Mesothelial cell of epicardium (in vitro differentiated cells): Measurements from ENCODE around the gene LDLRAD4. TPM values are rescaled to one million over a fixed set of nuclear protein-coding genes. Genes with fewer than 3 reads are reported as not detected.

Source experiments
- DNase-seq, 2 experiments: peaks; one replicate each; pipeline ENCODE4 v3.0.0; 2021; ENCODE audit warnings: low spot score in 2 of 2; ENCODE audit not compliant: unreplicated experiment in 2 of 2
- H3K27ac Mint-ChIP-seq: 2 replicates; pipeline ENCODE4 v1.8.0; 2021; ENCODE audit warnings: mixed read lengths
- H3K27me3 Mint-ChIP-seq: 2 replicates; pipeline ENCODE4 v1.8.0; 2021; ENCODE audit warnings: low read depth, mixed read lengths
- H3K36me3 Mint-ChIP-seq: 2 replicates; pipeline ENCODE4 v1.8.0; 2021; ENCODE audit warnings: mixed read lengths
- H3K4me1 Mint-ChIP-seq: 2 replicates; pipeline ENCODE4 v1.8.0; 2021; ENCODE audit warnings: mixed read lengths
- H3K4me3 Mint-ChIP-seq: 2 replicates; pipeline ENCODE4 v1.8.0; 2021; ENCODE audit warnings: mild to moderate bottlenecking, moderate library complexity, mixed read lengths
- H3K9me3 Mint-ChIP-seq: 2 replicates; pipeline ENCODE4 v1.8.0; 2021; ENCODE audit warnings: mixed read lengths
- CTCF ChIP-seq: fragments of 200-600 bp; sonication (generic); IDR thresholded peaks from one replicate; pipeline ENCODE4 v1.5.0; 2021; ENCODE audit warnings: antibody characterized with exemption; ENCODE audit not compliant: unreplicated experiment
- total RNA-seq: library from RNA; stranded (reverse); gene quantifications from 3 replicates; pipeline ENCODE4 v1.2.1, GENCODE V29; 2021

The LDLRAD4 gene
- total RNA-seq, 1 donor from 2014 or later, result 29.7 TPM

- no peak for TF ChIP-seq CTCF
- DNase-seq, result no peak
- Mint-ChIP-seq H3K36me3 (peaks cover 13% of the 10 kb centered on the region), H3K9me3 (peaks cover 13% of the 10 kb centered on the region), H3K4me3 (peak overlapping the region; percentile 46), H3K27ac (peak overlapping the region; percentile 86), H3K4me1 (peaks cover 32% of the 10 kb centered on the region), H3K27me3 (peaks cover 10% of the 10 kb centered on the region)
Measured at GRCh38 chr18:13500227-13500865, 281.8 kb downstream of the LDLRAD4 start.

DNA sequence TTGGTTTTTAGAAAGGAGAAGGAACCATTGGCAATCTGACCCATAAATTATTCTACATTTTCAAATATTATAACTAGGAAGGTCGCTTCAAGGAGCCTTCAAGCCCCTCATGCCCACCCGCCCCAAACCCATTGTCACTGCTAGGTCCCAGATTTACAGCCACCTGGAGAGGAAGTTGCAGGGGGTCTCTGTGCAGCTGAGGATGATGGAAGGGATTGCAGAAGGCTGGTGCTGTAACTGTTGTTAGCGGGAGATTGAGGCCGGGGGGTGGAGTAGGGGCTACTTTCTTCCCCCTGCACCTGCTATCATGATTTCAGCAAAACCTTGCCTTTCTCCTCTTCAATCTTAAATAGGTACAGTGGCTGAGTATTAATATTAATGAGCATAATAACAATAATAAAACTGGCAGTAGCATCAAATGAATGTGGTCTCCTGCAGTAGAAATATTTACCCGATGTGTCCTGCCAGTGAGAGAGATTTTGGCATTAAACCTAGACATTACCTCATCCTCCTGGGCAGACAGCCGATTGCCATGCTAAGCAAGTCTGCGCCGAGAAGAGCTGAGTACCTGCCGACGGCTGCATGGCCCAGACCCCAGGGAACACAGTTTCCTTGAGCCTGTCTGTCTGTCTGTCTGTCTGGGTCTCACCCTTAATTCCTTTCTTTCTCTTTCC lies 282.4 kb downstream of the LDLRAD4 start:
- H3K36me3 Mint-ChIP-seq, result peaks cover 13% of the 10 kb centered on the region
- no peak for DNase-seq
- peaks cover 32% of the 10 kb centered on the region for H3K4me1 Mint-ChIP-seq
- peak overlapping the region; percentile 86 for H3K27ac Mint-ChIP-seq
- H3K9me3 Mint-ChIP-seq, result peaks cover 13% of the 10 kb centered on the region
- peak overlapping the region; percentile 8 for H3K4me3 Mint-ChIP-seq
- peaks cover 10% of the 10 kb centered on the region for H3K27me3 Mint-ChIP-seq
- TF ChIP-seq CTCF, result no peak

DNA sequence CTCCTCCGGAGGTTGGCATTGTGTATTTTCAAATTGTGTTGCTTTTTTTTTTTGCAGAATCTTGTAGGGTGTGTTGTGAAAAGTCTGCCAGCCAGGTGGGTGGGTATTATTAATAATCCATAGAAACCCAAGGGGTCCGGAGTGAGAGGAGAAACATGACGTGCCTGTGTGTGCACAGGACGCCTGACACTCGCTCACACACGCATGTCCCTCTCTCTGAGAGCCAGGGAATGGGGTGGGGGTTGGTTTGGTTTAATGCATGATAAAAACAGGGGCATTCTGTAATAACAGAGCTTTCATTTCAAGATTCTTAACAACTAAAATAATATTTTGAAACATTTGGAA lies 283.0 kb downstream of the LDLRAD4 start:
- peak overlapping the region; percentile 85 for H3K27ac Mint-ChIP-seq
- DNase-seq, result no peak
- H3K4me3 Mint-ChIP-seq, result peak overlapping the region; percentile 8
- TF ChIP-seq CTCF, result no peak
- peaks cover 32% of the 10 kb centered on the region for H3K4me1 Mint-ChIP-seq
- H3K27me3 Mint-ChIP-seq, result peaks cover 10% of the 10 kb centered on the region
- peaks cover 13% of the 10 kb centered on the region for H3K36me3 Mint-ChIP-seq
- peaks cover 13% of the 10 kb centered on the region for H3K9me3 Mint-ChIP-seq

- H3K4me3 Mint-ChIP-seq, result no peak overlapping the region
- H3K36me3 Mint-ChIP-seq, result peaks cover 13% of the 10 kb centered on the region
- peaks cover 13% of the 10 kb centered on the region for H3K9me3 Mint-ChIP-seq
- TF ChIP-seq CTCF, result no peak
- peaks cover 10% of the 10 kb centered on the region for H3K27me3 Mint-ChIP-seq
- no peak for DNase-seq
- peaks cover 32% of the 10 kb centered on the region for H3K4me1 Mint-ChIP-seq
- H3K27ac Mint-ChIP-seq, result peak overlapping the region; percentile 23
Measured at GRCh38 chr18:13501891-13502290, 283.3 kb downstream of the LDLRAD4 start.

DNA sequence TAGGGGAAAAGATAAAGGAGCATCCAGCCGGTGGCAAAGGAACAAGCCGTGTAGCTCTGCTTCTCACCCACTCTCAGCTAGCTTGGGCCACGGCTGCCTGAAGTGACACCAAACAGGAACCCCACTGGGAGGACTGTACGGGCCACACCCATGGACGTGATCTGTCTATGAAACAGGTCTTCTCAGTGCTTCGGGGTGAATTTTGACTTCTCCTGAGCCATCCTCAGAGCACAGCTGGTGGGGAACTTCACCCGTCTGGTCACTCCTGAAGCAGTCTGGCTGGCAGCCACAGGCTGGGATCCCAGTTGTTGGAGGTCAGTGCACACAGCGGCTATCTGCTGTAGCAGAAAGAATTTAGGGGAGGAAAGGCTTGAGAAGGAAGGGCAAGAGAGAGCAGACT lies 284.0 kb downstream of the LDLRAD4 start:
- Mint-ChIP-seq H3K4me3 (no peak overlapping the region), H3K36me3 (peaks cover 13% of the 10 kb centered on the region), H3K27me3 (peaks cover 10% of the 10 kb centered on the region), H3K27ac (no peak overlapping the region), H3K4me1 (peaks cover 32% of the 10 kb centered on the region), H3K9me3 (peaks cover 17% of the 10 kb centered on the region)
- DNase-seq, result no peak
- no peak for TF ChIP-seq CTCF
